HL-60 (cell line): ENCODE results near the gene ENO4.

Source experiments
- GABPA ChIP-seq: IDR thresholded peaks from 2 replicates; pipeline ENCODE4 v1.6.1; 2012; ENCODE audit warnings: low read depth
- TF ChIP-seq, protein P1 (sequence below): IDR thresholded peaks from 2 replicates; pipeline ENCODE4 v1.6.1; 2012; ENCODE audit warnings: low read depth; ENCODE audit not compliant: insufficient replicate concordance
- TF ChIP-seq, protein P2 (sequence below): IDR thresholded peaks from one replicate; pipeline ENCODE4 v1.5.1; 2011; ENCODE audit warnings: low read length, control low read depth, inconsistent platforms; ENCODE audit not compliant: insufficient read depth

DNA sequence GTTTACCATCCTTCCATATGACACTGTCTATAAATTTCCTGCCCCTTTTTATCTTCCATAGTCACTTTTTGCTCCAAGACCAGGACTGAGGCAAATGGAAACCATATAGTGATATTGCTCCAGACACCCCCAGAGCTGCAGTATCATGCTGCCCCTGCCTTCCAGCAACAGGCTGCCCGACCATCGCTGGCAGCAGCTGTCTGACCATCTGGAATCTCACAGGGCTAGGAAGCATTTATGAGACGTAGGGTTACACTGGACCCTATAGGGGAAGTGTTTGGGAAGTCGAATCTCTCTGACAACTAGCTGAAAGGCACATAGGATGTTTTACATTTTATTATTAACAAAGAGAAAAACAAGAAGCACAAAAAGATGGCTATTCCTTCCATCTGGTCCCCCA is 19.4 kb downstream of the ENO4 start:
- TF ChIP-seq, protein P1, sequence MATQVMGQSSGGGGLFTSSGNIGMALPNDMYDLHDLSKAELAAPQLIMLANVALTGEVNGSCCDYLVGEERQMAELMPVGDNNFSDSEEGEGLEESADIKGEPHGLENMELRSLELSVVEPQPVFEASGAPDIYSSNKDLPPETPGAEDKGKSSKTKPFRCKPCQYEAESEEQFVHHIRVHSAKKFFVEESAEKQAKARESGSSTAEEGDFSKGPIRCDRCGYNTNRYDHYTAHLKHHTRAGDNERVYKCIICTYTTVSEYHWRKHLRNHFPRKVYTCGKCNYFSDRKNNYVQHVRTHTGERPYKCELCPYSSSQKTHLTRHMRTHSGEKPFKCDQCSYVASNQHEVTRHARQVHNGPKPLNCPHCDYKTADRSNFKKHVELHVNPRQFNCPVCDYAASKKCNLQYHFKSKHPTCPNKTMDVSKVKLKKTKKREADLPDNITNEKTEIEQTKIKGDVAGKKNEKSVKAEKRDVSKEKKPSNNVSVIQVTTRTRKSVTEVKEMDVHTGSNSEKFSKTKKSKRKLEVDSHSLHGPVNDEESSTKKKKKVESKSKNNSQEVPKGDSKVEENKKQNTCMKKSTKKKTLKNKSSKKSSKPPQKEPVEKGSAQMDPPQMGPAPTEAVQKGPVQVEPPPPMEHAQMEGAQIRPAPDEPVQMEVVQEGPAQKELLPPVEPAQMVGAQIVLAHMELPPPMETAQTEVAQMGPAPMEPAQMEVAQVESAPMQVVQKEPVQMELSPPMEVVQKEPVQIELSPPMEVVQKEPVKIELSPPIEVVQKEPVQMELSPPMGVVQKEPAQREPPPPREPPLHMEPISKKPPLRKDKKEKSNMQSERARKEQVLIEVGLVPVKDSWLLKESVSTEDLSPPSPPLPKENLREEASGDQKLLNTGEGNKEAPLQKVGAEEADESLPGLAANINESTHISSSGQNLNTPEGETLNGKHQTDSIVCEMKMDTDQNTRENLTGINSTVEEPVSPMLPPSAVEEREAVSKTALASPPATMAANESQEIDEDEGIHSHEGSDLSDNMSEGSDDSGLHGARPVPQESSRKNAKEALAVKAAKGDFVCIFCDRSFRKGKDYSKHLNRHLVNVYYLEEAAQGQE, result no peak
- TF ChIP-seq, protein P2, sequence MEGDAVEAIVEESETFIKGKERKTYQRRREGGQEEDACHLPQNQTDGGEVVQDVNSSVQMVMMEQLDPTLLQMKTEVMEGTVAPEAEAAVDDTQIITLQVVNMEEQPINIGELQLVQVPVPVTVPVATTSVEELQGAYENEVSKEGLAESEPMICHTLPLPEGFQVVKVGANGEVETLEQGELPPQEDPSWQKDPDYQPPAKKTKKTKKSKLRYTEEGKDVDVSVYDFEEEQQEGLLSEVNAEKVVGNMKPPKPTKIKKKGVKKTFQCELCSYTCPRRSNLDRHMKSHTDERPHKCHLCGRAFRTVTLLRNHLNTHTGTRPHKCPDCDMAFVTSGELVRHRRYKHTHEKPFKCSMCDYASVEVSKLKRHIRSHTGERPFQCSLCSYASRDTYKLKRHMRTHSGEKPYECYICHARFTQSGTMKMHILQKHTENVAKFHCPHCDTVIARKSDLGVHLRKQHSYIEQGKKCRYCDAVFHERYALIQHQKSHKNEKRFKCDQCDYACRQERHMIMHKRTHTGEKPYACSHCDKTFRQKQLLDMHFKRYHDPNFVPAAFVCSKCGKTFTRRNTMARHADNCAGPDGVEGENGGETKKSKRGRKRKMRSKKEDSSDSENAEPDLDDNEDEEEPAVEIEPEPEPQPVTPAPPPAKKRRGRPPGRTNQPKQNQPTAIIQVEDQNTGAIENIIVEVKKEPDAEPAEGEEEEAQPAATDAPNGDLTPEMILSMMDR, result no peak
- TF ChIP-seq GABPA, result no peak
